Hair follicular keratinocyte (primary cell): ENCODE measurements around the gene SRD5A3. TPM values are rescaled to one million over a fixed set of nuclear protein-coding genes. Genes with fewer than 3 reads are reported as not detected.

Source experiments
- total RNA-seq: library from RNA; depleted of rRNA; stranded (reverse); fragments of >200 nt; gene quantifications from 2 replicates; pipeline ENCODE4 v1.2.3, GENCODE V29; 2015

The SRD5A3 gene
- 3.5 and 8.1 TPM in 2 replicates for total RNA-seq

GRCh38 chr4:55345980-55346850, at the start of gene SRD5A3:
SRD5A3 (plus strand) TSS chr4:55346242; CDS start chr4:55346337, 95 bp downstream.

GRCh38 chr4:55395529-55396307, 49.7 kb downstream of the SRD5A3 start, which contains the start of gene TMEM165:
TMEM165 (plus strand) TSS chr4:55395957; CDS start chr4:55396190, 233 bp downstream.

Other genes with a start within 250 kb of the SRD5A3 start
- not detected in 2 replicates for gene KDR, start 220.6 kb upstream of the SRD5A3 start, total RNA-seq
- gene TMEM165, start 49.7 kb downstream of the SRD5A3 start, total RNA-seq = 103 and 108 TPM in 2 replicates
- 16.8 and 19.7 TPM in 2 replicates for gene CLOCK, start 200.7 kb downstream of the SRD5A3 start, total RNA-seq
- gene PDCL2, start 246.0 kb downstream of the SRD5A3 start, total RNA-seq = not detected in 2 replicates